ENCODE measurements around the gene GLUL. TPM values are rescaled to one million over a fixed set of nuclear protein-coding genes. Genes with fewer than 3 reads are reported as not detected.

GLUL gene
- total RNA-seq = 136 and 1,466 TPM in 2 replicates

DNA sequence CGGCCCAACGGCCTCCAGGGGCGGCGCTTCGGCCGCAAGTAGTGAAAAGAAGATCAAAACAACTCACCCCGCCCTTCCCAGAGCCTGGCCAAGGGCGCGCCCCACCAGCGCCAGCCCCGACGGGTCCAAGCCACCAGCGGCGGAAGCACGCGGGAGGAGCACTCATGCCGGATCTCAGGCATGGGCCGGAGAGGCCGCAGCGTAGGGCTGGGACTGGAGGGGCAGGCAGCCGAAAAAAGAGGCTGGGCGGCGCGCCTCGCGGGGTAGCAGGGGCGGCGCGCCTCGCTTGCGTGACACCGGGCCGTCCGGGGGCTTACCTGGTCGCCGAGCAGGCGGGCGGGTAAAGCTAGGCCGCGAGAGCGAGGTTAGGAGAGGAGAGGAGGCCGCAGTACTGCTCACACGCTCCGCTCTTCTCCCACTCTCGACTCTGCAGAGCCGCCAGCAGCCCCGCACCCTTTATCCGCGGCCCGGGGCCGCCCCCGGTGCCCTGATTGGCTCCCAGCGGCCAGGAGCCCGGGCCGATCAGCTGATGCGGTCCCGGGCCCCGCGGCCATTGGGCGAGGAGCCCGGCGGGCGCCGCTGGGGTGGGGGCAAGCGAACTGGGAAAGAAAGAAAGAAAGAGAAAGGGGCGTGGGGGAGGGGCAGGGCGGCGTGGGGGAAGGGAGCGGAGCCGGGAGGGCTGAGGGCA, at the start of gene GLUL:
Gene GLUL, minus strand, starts transcription at position 429 of the 688 bp plus-strand sequence. CDS start 3,053 bp downstream, outside the sequence.

DNA sequence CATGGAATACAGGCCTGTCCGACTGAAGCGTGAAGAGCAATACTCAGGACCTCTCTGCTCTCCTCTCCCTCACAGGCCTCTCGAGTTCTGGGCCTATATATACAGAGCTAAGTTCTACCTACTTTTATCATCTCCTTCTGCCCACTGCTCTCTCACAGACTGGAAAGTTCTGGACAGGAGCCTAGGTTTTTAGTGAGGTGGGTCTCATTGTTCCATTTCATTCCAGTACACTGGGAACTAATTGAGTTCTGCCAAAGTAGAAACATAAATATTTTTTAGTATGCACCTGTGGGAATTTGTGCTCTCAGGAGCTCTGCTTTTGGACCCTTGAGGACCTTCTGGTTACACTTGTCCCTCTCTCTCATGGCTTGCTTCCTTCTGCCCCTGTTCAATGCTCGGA, 9.0 kb upstream of the GLUL start, which contains the start of gene TEDDM1:
Gene TEDDM1, minus strand, starts transcription at position 101 of the 400 bp plus-strand sequence. CDS start 182 bp downstream, outside the sequence.

Other genes with a start within 250 kb of the GLUL start
- not detected in 2 replicates for gene TEDDM1, start 8.9 kb upstream of the GLUL start, total RNA-seq
- gene RGSL1, start 58.4 kb upstream of the GLUL start, total RNA-seq = not detected in 2 replicates
- 3.4 and 11.4 TPM in 2 replicates for gene RNASEL, start 197.5 kb upstream of the GLUL start, total RNA-seq
- gene RGS16, start 212.6 kb upstream of the GLUL start, total RNA-seq = 2.4 and 7.5 TPM in 2 replicates